Breast epithelium (tissue), 3 donors: ENCODE measurements around the gene RBPMS2.

Experiments used
- POLR2A ChIP-seq: fragments of 450-650 bp; IDR thresholded peaks from one replicate; pipeline ENCODE4 v1.6.1; 2016; ENCODE audit warnings: antibody characterized with exemption, mild to moderate bottlenecking, moderate library complexity
- POLR2AphosphoS5 ChIP-seq, 3 donors: sonication (generic); formaldehyde crosslinking; IDR thresholded peaks; one replicate each; pipeline ENCODE4 v1.6.1; 2017; ENCODE audit warnings: antibody characterized with exemption in 3 of 3
- TF ChIP-seq, protein P1 (sequence below), 3 donors: fragments of 450-650 bp; IDR thresholded peaks; one replicate each; pipeline ENCODE4 v1.5.1; 2016 to 2017; ENCODE audit warnings: antibody characterized with exemption in 3 of 3, mild to moderate bottlenecking in 3 of 3, moderate library complexity in 3 of 3

DNA sequence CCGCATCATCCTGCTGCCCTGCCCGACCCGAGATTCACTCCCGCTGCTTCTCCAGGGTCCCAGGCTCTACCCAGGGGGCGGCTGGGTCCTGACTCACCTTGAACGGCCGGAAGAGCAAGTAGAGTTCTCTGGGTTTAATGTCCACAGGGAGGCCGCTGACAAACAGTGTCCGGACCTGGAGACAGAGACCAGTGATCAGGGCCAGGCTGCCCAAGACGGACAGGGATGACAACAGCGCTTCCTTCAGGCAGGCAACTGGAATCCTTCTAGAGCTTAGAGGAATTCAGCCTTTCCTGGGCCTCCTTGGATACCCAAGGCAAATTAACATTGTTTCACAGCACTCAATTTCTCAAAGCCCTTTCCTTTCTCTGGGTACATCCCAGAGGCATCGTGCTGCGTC lies 23.9 kb downstream of the RBPMS2 start:
- TF ChIP-seq, protein P1, sequence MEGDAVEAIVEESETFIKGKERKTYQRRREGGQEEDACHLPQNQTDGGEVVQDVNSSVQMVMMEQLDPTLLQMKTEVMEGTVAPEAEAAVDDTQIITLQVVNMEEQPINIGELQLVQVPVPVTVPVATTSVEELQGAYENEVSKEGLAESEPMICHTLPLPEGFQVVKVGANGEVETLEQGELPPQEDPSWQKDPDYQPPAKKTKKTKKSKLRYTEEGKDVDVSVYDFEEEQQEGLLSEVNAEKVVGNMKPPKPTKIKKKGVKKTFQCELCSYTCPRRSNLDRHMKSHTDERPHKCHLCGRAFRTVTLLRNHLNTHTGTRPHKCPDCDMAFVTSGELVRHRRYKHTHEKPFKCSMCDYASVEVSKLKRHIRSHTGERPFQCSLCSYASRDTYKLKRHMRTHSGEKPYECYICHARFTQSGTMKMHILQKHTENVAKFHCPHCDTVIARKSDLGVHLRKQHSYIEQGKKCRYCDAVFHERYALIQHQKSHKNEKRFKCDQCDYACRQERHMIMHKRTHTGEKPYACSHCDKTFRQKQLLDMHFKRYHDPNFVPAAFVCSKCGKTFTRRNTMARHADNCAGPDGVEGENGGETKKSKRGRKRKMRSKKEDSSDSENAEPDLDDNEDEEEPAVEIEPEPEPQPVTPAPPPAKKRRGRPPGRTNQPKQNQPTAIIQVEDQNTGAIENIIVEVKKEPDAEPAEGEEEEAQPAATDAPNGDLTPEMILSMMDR (IDR thresholded peaks at IDR 0.05) = no peak
- TF ChIP-seq POLR2A = no peak
- TF ChIP-seq POLR2AphosphoS5 (IDR thresholded peaks at IDR 0.05) = no peak
